ENCODE results near the gene ANGPTL1.

GRCh38 chr1:178918955-178919354 lies 48.1 kb upstream of the ANGPTL1 start:
- TF ChIP-seq POLR2AphosphoS5 (IDR thresholded peaks at IDR 0.05) (no peak), CTCF (IDR thresholded peaks at IDR 0.05) (no peak), EP300 (IDR thresholded peaks at IDR 0.05) (no peak)
